Kidney (tissue), 14 donors: ENCODE results near the gene APPL2. TPM values are rescaled to one million over a fixed set of nuclear protein-coding genes. Genes with fewer than 3 reads are reported as not detected.

Experiments
- DNase-seq, 5 donors: peaks; one replicate each; pipeline ENCODE4 v3.0.0-alpha.2; 2013 to 2020
- FAIRE-seq: peaks from 2 replicates; lab custom pipeline; 2012; peaks lifted over from hg19 to GRCh38; lab: Jason Lieb, UNC
- H3K27ac ChIP-seq, 2 donors: one replicate each; pipeline ENCODE4 v1.7.0; 2013; ENCODE audit warnings: low read depth in 2 of 2, low read length in 2 of 2, inconsistent platforms in 1 of 2
- H3K27me3 ChIP-seq: one replicate; pipeline ENCODE4 v1.7.1; 2013; ENCODE audit warnings: low read length, inconsistent platforms; ENCODE audit not compliant: control insufficient read depth, insufficient read depth
- H3K36me3 ChIP-seq, 3 donors: one replicate each; pipeline versions ENCODE4 v1.7.0 to v1.7.1; 2013; ENCODE audit warnings: low read length in 3 of 3, control low read depth in 1 of 3, inconsistent platforms in 1 of 3; ENCODE audit not compliant: insufficient read depth in 3 of 3, control insufficient read depth in 2 of 3
- H3K4me1 ChIP-seq, 3 donors: one replicate each; pipeline versions ENCODE4 v1.7.0 to v1.7.1; 2013; ENCODE audit warnings: low read length in 3 of 3, inconsistent platforms in 1 of 3, low read depth in 1 of 3; ENCODE audit not compliant: control insufficient read depth in 2 of 3, insufficient read depth in 2 of 3
- H3K4me3 ChIP-seq, 3 donors: one replicate each; pipeline versions ENCODE4 v1.7.0 to v1.8.1; 2013; ENCODE audit warnings: low read length in 3 of 3, control low read depth in 1 of 3, inconsistent platforms in 1 of 3
- H3K9ac ChIP-seq, 3 donors: one replicate each; pipeline versions ENCODE4 v1.7.0 to v1.7.1; 2013; ENCODE audit warnings: low read length in 3 of 3, control low read depth in 1 of 3, inconsistent platforms in 1 of 3
- H3K9me3 ChIP-seq, 3 donors: one replicate each; pipeline versions ENCODE4 v1.7.0 to v1.7.1; 2013; ENCODE audit warnings: low read length in 3 of 3, control low read depth in 1 of 3, inconsistent platforms in 1 of 3; ENCODE audit not compliant: control insufficient read depth in 2 of 3, insufficient read depth in 1 of 3
- CTCF ChIP-seq: IDR thresholded peaks from 3 replicates; pipeline ENCODE4 v1.5.1; 2012; ENCODE audit warnings: mild to moderate bottlenecking, moderate library complexity, borderline replicate concordance; ENCODE audit not compliant: insufficient read depth; ENCODE audit errors: extremely low read depth
- intact Hi-C: fragments of 100-400 bp; cut with DNase I; formaldehyde crosslinking; loops from one replicate; pipeline ENCODE4 v1.11.1; 2022
- polyA plus RNA-seq: library from polyadenylated mRNA; stranded (reverse); fragments of 350-450 nt; fragmentation: Illumina TruSeq; extraction: RNeasy Lipid Tissue Mini Kit (QIAGEN cat#74804); gene quantifications from one replicate; pipeline ENCODE4 v1.2.3, GENCODE V29; 2014; ENCODE audit warnings: low read depth, low replicate concordance; ENCODE audit not compliant: insufficient read depth
- total RNA-seq: library from RNA; stranded (reverse); fragmentation: NEBNext Ultra II Directional; extraction: Animal tissue kit (Norgen Biotek cat#: 25700); gene quantifications from one replicate; pipeline ENCODE4 v1.2.1, GENCODE V29; 2021
- donor health status: control.
- donor health status: control.
- donor health status: control.
- donor health status: control.
- donor health status: control.
- donor health status: DM: yes; HTN: yes; CAD: no.
- donor health status: Normal renal cell carcinoma (clear cell type).

The APPL2 gene
- total and polyA plus RNA-seq, 2 donors from 2014 or later: 17.9 to 42.5 TPM

DNA sequence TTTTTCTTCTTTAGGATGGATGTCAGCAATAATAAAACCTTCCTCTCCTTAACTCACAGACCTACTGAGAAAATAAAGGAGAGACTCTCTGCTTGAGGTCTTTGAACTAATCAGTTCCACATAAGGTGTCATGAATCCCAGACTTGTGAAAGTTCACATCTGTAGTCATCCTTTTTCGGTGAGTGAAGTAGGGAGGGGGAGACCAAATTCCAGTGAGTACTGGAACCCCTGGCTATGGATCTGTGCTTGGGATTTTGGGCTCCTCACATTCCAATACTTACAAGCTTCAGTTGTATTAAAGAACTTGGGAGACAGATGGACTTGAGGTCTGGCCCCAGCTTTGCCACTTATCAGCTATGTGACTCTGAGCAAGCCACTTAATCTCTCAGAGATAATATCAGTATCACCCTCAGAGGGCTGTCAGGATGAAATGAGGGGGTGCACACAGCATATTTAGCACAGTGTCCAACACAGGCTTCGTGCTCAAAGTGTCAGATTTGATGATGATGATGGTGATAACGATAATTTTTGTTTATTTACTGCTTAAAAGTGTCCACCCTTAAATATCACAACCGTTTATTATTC, 34.8 kb upstream of the APPL2 start:
- Histone ChIP-seq H3K36me3 (no peaks in the 10 kb centered on the region), H3K9me3 (no peaks in the 10 kb centered on the region), H3K27ac (no peak overlapping the region), H3K4me3 (no peak overlapping the region), H3K4me1 (no peaks in the 10 kb centered on the region), H3K9ac (no peak overlapping the region), H3K27me3 (no peaks in the 10 kb centered on the region)
- DNase-seq: no peak
- intact Hi-C loops: no loop called here
- TF ChIP-seq CTCF: no peak
- FAIRE-seq: no peak

- no peaks in the 10 kb centered on the region for H3K36me3 ChIP-seq
- TF ChIP-seq CTCF: no peak
- no peak overlapping the region for H3K9ac ChIP-seq
- H3K9me3 ChIP-seq: no peaks in the 10 kb centered on the region
- FAIRE-seq (no peak), DNase-seq (no peak)
- intact Hi-C loops: no loop called here
- no peaks in the 10 kb centered on the region for H3K27me3 ChIP-seq
- H3K4me3 ChIP-seq: no peak overlapping the region
- no peak overlapping the region for H3K27ac ChIP-seq
- no peaks in the 10 kb centered on the region for H3K4me1 ChIP-seq
Observed at GRCh38 chr12:105267711-105268110, 31.7 kb upstream of the APPL2 start.

DNA sequence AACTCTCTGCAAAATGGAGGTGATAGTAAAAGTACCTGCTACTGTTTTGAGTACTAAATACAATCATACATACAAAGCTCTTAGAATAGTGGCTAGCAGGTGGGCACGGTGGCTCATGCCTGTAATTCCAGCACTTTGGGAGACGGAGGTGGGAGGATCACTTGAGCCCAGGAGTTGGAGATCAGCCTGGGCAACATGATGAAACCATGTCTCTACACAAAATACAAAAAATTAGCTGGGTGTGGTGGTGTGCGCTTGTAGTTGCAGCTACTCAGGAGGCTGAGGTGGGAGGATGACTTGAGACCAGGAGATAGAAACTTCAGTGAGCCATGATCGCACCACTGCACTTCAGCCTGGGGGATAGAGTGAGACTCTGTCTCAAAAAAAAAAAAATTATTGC, 28.8 kb upstream of the APPL2 start:
- no peaks in the 10 kb centered on the region for H3K4me1 ChIP-seq
- no peaks in the 10 kb centered on the region for H3K27me3 ChIP-seq
- no peak overlapping the region for H3K9ac ChIP-seq
- intact Hi-C loops: no loop called here
- no peak for TF ChIP-seq CTCF
- no peak for DNase-seq
- H3K27ac ChIP-seq: no peak overlapping the region
- H3K9me3 ChIP-seq: no peaks in the 10 kb centered on the region
- no peak for FAIRE-seq
- H3K36me3 ChIP-seq: no peaks in the 10 kb centered on the region
- no peak overlapping the region for H3K4me3 ChIP-seq
